HG03196 (cell line): ENCODE measurements around the gene SLC28A2.
"Not testable (repeated sequence)": the region's sequence is repeated elsewhere in the genome, so short reads cannot be mapped to it uniquely, and the experiment has no call there.

Source experiments
- ATAC-seq: cut with Tn5 transposase; IDR thresholded peaks from one replicate; pipeline ENCODE4 v1.9.1; 2021; ENCODE audit not compliant: unreplicated experiment

SLC28A2 gene

GRCh38 chr15:45262906-45263461 is 10.9 kb downstream of the SLC28A2 start:
- no peak for ATAC-seq

GRCh38 chr15:45263854-45264253 is 11.8 kb downstream of the SLC28A2 start:
- ATAC-seq: no peak

- ATAC-seq: no peak
Observed at GRCh38 chr15:45265506-45265905, 13.5 kb downstream of the SLC28A2 start.

- ATAC-seq: no peak
Observed at GRCh38 chr15:45268135-45268534, 16.1 kb downstream of the SLC28A2 start.

- ATAC-seq: no peak
Observed at GRCh38 chr15:45274636-45275380, 22.8 kb downstream of the SLC28A2 start.

GRCh38 chr15:45276831-45277230 is 24.8 kb downstream of the SLC28A2 start:
- no peak for ATAC-seq

GRCh38 chr15:45279024-45279698 is 27.1 kb downstream of the SLC28A2 start:
- ATAC-seq: peak; percentile 99

GRCh38 chr15:45285413-45285812 is 33.4 kb downstream of the SLC28A2 start:
- no peak for ATAC-seq

- ATAC-seq: no peak
Observed at GRCh38 chr15:45287390-45287956, 35.4 kb downstream of the SLC28A2 start.

GRCh38 chr15:45288947-45289346 is 36.9 kb downstream of the SLC28A2 start:
- no peak for ATAC-seq

- ATAC-seq: no peak
Observed at GRCh38 chr15:45291822-45292582, 40.0 kb downstream of the SLC28A2 start.

- not testable (repeated sequence) for ATAC-seq
Observed at GRCh38 chr15:45293326-45293725, 41.3 kb downstream of the SLC28A2 start.

- ATAC-seq: not testable (repeated sequence)
Observed at GRCh38 chr15:45298964-45299378, 46.9 kb downstream of the SLC28A2 start.

GRCh38 chr15:45304711-45305110 is 52.7 kb downstream of the SLC28A2 start:
- ATAC-seq: no peak

GRCh38 chr15:45306105-45306504 is 54.1 kb downstream of the SLC28A2 start:
- ATAC-seq: no peak

GRCh38 chr15:45307230-45307924 is 55.3 kb downstream of the SLC28A2 start:
- no peak for ATAC-seq

- ATAC-seq: not testable (repeated sequence)
Observed at GRCh38 chr15:45314117-45314516, 62.1 kb downstream of the SLC28A2 start.

- ATAC-seq: no peak
Observed at GRCh38 chr15:45314960-45315359, 62.9 kb downstream of the SLC28A2 start.

GRCh38 chr15:45319472-45320214 is 67.6 kb downstream of the SLC28A2 start:
- no peak for ATAC-seq
